ENCODE results near the gene LDLRAD4.

DNA sequence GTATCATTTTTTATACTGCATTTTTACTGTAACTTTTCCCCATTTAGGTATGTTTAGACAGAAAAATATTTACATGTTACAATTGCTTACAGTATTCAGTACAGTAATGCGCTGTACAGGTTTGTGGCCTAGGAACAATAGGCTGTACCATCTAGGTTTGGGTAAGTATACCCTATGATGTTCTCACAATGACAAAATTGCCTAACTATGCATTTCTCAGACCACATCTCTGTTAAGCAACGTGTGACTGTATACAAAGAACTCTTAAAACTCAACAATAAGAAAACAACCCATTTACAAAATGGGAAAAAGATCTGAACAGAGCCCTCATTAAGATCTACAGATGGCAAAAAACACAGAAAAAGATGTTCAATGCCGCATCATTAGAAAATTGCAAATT lies 478.4 kb downstream of the LDLRAD4 start:
- TF ChIP-seq, protein P1, sequence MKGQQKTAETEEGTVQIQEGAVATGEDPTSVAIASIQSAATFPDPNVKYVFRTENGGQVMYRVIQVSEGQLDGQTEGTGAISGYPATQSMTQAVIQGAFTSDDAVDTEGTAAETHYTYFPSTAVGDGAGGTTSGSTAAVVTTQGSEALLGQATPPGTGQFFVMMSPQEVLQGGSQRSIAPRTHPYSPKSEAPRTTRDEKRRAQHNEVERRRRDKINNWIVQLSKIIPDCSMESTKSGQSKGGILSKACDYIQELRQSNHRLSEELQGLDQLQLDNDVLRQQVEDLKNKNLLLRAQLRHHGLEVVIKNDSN (IDR thresholded peaks at IDR 0.05; ENCODE audit: borderline replicate concordance, low read depth): no peak
- TF ChIP-seq, protein P2, sequence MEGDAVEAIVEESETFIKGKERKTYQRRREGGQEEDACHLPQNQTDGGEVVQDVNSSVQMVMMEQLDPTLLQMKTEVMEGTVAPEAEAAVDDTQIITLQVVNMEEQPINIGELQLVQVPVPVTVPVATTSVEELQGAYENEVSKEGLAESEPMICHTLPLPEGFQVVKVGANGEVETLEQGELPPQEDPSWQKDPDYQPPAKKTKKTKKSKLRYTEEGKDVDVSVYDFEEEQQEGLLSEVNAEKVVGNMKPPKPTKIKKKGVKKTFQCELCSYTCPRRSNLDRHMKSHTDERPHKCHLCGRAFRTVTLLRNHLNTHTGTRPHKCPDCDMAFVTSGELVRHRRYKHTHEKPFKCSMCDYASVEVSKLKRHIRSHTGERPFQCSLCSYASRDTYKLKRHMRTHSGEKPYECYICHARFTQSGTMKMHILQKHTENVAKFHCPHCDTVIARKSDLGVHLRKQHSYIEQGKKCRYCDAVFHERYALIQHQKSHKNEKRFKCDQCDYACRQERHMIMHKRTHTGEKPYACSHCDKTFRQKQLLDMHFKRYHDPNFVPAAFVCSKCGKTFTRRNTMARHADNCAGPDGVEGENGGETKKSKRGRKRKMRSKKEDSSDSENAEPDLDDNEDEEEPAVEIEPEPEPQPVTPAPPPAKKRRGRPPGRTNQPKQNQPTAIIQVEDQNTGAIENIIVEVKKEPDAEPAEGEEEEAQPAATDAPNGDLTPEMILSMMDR (IDR thresholded peaks at IDR 0.05): no peak
- TF ChIP-seq EP300 (IDR thresholded peaks at IDR 0.05; ENCODE audit: borderline replicate concordance in 1 of 2, low read depth in 1 of 2, low read length in 1 of 2) (no peak), POLR2AphosphoS5 (IDR thresholded peaks at IDR 0.05; ENCODE audit: low read depth, low read length) (no peak), NRF1 (IDR thresholded peaks at IDR 0.05; ENCODE audit: low read depth, low read length) (no peak)

All from SK-N-SH (cell line).